SKM-1 (cell line): ENCODE data around the gene MAGI2.

Source experiments
- DNase-seq: peaks from one replicate; lab custom pipeline; 2025; ENCODE audit not compliant: unreplicated experiment; lab: John Stamatoyannopoulos, UW

MAGI2 gene

DNA sequence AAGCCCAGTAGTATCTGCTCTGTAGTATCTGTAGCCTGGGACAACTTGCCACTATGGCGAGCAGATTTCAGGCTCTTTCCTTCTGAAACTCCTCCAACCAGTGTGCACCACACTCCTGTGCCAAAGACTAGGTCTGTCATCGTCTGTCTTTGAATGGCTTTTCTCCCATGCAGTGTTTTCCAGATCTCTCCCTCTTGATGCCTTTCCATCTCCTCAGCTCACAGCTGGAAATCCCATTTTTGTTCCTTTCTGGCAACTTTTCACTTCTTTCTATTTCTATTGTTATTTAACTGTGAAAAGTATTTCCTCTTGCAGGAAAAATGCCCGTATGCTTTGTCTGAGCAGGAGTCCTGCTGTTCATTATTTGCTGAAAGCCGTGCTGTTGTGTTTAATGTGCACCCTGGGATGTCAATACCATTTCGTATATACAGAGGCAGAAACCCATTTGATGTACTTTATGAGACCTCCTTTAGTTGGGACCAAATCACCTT lies 1281.2 kb downstream of the MAGI2 start:
- DNase-seq: no peak

DNA sequence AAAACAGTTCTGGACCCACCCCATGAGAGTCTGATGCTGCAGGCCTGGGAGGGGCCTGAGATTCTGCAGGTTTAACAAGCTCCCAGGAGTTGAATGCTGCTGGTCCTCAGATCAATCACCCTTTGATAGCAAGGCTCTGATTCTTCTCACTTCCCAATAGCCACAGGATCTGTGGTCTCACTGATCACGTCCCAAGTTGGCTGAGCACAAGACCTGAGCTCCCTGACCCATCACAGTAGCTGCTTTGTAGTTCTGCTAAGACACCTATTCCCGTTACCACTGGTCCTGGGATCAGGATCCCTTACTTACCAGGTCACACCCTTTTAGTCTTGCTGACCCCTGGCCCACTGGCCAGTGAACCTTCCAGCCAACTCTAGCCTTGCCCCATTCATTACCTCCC lies 1282.1 kb downstream of the MAGI2 start:
- DNase-seq: no peak

DNA sequence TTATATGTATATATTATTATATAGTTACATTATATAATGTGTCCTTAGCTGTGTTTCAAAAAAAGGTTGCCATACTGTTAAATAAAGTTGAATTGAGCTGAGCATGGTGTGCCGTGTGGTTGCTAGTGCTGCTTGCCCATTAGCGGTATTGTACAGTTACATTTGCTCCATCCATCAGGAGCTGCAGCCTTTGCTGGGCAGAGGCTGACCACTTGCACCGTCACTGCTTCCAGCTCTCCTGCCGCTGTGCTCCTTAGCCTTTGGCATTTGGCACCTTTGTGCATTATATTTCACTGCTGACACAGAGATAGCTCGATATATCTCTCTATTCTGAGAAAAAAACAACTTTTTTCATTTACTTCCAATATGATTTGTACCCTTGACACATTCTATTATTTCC lies 1282.7 kb downstream of the MAGI2 start:
- no peak for DNase-seq

DNA sequence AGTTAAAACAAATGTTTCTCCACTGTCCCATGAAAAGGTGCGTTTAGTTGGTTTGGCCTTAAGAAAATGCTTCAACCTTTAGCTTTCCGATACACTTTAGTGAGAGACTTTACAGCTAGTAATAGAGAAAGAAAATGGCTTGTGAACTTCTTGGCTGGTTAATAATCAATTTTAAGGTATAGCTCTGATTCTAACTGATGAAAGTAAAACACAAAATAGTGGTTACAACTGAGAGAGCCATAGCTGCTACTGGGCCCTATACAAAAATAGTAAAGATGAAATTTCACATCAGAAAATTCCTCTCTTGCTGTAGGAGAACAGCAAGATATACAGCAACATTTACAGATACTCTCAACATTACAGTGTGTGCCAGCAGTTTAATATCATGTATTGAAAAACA lies 1283.5 kb downstream of the MAGI2 start:
- DNase-seq: no peak

DNA sequence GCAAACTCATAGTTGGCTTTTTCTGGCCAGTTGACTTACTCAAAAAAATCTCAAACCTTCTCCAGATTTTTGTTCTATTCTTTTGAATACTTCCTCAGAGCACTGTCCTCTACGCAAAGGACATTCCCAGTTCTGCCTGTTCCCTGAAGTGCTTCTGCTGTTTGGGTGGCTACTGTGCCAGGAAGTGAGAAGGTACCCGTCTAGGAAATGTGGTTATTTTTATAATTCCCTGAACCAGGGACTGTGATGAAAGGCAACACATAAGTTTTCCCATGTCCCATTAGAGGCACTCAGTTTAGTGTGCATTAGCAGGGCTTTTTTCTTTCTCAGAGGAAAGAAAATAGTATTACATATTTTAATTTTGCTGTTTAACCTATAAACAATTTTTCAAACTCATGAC lies 1284.6 kb downstream of the MAGI2 start:
- no peak for DNase-seq

DNA sequence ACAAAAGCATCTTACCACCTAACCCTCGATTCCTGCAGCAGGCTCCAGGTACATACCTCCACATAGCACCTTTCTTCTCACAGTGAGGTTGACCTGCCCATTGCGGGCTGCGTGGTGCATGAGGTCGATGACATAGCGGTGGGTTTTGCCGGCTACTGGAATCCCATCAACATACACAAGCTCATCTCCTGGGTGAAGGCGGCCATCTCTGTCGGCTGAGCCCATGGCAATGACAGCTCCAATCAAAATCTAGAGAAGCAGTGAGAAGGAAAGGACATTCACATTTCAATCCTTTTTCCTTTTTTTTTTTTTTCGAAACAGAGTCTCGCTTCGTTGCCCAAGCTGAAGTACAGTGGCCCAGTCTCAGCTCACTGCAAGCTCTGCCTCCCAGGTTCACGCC lies 1285.6 kb downstream of the MAGI2 start:
- no peak for DNase-seq

DNA sequence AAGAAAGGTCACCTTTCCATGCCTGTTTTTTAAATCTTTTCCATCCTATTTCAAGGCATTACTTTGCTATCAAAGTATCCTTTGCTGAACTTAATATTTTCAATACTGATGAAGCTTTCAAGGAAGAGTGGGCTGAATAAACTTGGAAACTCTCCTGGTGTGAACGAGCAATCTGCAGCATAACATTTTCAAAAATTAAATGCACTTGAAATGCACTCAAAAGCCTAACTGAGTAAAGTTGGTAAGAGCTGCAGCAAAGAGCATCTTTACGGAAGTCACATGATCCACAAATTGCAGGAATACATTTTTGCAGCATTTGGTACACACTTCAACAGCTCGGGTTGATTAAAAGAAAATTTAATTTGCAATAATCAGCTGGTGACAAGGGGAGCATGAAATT lies 1287.6 kb downstream of the MAGI2 start:
- no peak for DNase-seq

DNA sequence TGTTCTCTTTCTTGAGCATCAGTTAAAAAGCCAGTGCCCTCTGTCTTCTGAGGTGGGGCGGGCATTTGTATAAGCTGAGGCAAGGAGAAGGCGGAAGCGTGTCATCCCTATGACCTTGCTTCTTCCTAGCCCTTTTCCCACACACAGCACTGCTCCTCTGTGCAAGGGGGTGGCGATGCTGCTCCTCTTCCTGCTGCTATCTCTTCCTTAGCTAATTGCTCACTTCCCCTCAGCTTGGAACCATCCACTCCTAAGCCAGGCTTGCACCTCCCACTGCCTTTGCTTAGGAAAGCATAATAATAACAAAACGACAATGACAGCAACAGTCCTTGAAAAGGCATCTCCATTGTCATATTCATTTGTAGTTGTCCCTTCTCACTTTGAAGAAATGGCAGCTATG lies 1288.0 kb downstream of the MAGI2 start:
- DNase-seq: no peak

DNA sequence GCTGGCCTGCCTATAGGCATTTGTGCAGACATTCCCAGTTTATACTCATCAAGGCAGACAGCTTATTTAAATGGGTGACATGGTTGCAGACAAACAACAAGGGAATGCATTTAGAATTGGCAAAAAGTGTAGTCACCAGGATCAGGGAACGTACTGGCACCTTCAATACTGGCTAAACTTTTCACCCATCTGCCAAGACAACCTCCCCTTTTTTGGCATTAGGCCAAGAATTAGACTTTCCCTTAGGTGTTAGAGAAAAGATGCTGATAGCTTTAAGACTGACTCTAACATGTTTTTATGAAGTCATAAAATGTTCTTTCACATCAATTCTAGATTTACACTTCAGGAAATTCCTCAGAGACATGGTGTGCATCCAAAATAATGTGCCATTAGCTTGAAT lies 1289.0 kb downstream of the MAGI2 start:
- DNase-seq: no peak

DNA sequence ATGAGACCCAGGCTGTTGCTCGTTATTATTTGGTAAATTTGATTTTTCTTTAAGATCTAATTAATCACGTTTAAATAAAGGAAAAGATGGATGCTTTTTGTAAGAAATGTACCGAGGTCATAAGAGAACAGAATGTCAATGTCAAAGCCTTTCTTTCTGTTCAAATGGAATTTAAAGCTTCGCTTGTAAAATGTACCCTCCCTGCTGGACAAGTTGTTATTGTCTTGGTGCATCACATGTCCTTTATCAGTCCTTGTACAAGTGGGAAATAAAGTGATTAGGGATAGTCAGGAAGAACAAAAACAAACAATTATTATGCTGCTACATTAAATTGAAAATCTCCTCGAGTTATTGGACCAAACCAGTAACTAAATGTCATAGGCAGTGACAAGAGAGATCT lies 1291.7 kb downstream of the MAGI2 start:
- DNase-seq: no peak

DNA sequence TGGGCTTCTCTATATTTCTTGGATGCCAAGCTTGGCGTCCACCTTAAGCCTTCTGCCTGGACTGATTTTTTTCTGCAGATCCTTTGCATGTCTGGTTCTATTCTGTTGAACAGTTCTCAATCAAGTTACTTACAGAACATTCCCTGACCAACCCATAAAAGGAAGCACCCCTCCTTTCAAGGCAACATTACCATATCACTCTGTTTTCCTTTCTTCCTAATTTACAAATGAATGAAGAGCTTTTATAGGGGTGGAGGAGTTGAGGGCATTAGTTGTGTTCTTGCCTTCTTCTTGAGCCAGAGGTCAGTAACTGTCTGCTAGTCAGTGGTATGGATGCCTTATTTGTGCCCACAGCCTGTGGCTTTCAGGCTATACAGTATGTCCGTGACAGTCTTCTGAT lies 1293.9 kb downstream of the MAGI2 start:
- no peak for DNase-seq

DNA sequence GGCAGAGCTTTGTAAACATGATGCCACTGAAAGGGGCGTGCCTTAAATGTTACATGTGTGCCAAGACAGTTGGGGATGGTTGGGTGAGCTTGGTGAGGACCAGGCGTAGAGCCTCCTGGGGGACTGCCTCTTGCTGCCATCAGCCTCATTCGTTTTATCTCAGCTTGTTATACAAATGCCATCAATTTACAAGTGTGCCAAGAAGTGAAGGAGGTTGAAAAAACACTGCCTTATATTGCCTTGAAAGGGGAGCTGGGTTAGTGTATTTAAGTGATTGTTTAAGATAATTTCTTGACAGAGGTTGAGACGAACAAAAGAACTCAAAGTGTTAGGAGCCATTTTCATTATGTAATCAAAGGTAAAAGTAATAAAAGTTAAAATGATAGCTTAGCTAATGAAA lies 1300.2 kb downstream of the MAGI2 start:
- DNase-seq: no peak

DNA sequence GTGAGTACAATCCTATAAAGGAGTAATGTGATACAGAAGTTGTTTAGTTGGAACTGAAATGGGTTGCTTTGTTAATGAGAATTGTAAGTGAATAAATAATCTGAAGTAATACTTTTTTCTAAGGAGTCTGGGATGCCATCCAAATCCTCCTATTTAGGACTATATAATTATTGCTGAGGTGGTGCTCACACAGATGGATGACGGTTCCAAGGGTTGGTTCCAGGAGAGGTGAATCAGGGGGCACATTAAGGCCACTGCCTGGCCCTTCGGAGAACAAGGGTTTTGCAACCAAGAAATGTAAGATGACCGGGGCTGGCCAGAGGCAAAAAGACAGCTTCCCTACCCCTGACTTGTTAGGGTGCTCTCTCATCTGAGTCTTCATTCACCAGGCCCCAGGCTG lies 1302.2 kb downstream of the MAGI2 start:
- no peak for DNase-seq

DNA sequence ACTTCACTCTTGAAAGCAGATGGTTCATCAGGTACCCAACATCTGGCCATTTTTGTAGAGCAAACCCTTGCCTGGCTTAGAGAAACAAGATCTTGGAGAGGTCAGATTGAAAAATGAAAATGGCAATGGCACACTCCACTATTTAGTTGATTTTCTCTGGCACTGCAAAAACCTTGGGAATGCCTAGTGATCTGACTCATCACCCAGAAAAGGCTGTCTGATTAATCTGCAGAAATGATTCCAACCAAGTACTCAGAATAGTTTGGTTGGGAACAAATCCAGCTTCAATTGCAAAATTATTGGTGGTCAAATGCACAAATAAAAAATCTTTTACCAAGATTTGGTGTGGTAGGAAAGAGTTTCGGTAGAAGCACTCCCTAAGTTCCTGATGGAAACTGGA lies 1303.7 kb downstream of the MAGI2 start:
- DNase-seq: no peak

DNA sequence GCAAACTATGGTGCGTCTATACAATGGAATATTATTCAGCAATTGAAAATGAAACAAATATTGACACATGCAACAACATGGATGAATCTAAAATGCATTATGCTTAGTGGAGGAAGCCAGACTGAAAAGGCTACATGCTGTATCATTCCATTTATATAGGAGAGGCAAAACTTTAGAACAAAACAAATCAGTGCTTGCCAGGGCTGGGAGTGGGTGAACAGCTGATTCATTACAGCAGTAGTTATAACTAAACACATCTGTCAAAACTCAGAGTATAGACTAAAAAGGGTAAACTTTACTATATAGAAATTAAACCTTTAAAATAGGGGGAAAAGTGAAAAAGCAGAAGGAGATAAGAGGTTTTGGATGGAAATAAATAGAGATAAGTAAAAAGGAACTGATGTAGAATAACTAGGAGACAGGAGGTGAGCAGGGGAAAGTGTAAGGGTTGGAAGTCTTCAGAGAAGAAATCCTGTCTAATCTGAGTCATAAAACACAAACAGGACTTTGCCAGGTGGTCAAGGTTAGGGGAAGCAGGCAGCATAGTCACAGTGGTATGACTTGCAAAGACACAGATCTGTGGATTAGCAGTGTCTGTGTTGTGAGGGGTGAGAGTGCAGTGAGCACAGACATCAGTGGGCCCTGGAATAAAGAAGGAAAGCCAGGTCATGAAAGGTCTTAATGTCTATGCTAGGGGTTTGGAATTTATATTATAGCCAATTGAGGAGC lies 1305.1 kb downstream of the MAGI2 start:
- DNase-seq: no peak

DNA sequence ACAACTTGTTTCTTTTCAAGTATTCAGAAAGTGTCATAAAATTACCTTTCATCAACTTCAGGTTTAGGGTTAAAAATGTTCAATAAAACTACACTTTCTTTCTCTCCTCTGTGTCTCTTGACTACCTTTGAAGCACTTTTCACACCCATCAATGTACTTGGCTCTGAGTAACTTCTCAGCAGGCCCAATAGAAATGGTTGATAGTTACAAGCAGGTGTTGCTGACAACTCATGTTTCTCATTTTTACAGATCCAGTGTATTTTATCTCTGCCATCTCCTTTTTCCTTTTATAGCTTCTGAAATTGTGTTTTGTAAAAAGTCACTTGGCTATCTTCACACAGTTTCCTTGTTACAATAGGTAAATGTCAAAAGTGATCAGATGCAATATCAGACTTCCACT lies 1306.9 kb downstream of the MAGI2 start:
- no peak for DNase-seq

DNA sequence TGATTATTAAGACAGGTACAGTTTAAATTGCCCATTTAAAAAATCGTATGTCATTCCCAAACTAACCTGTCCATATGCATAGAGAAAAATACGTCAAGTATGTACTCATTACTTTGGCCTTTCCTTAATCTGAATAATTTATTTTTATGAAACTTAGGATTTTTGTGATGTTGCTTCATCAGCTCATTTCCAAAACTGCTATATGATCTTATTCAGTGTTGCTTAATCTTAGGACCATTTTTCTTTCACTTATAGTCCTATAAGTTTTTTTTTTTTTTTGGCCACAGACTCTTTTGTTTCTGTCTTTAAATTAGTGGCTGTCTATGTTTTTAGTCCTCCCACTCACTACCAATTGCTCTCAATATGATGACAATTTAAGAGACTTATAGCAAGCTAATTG lies 1309.8 kb downstream of the MAGI2 start:
- no peak for DNase-seq

DNA sequence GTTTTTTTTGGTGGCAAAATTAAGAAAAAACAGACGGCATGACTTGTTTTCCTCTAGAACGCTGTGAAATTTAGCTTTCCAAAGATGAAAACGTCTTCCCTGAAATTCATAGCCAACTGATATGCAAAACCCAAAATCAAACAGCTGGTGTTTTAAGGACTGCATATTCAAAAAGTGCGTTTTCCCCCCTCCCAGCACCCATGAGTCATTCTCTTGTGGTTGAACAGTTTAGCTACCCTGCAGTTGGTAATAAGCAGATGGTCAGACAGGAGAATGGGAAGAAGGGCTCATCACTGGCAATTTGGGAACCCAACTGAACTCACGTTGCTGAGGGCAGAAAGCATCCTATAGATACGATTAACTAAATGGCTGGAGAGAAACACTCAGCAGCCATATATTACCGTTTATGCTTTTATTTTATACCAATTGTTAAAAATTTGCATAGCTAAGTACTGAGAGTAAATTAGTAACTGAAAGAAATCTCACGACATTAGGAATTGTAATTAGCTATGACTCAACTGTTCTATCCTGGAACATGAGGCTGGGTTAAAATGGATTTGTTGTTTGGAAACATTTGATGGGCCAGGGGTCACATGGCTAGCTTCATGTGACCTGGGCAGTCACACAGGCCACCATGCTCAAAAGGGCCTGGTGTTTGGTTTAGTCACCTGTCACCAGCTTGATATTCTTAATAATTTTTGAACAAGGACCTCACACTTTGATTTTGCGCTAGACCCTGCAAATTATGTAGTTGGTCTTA lies 1311.8 kb downstream of the MAGI2 start:
- DNase-seq: no peak

DNA sequence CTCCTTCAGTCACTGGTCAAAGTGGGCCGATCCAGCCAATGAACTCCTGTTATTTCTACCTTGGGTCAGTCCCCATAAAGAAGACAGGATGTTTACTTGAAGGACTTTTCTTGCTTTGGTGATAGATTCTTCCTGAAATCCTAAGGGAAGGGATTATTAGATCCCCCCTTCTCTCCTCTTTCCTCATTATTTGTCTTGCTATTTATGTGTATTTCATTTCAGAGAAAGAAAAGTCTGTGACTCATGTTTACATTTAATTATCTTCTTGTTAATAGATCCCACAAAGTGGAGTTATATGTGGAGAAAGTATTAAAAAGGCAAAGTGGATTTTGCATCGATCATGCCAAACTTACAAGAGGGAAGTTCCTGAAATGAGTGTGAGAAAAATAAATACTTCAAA lies 1313.4 kb downstream of the MAGI2 start:
- no peak for DNase-seq

DNA sequence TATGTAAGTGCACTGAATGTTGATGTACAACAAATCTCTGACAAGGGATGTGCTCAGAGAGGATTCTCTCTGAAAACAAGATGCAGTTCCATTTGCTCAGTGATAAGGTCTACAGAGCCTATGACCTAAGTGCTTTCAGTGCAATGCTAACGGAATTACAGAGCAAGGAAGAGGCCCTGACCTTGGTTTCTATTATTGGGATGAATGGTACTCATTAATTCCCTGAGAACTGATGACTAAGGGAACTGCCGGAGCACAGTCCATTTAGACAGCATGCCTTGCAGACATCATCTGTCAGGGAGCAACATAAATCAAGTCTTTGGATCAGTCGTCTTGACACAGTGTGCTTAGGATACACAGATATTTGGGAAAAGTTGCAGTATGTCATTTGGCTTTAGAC lies 1314.1 kb downstream of the MAGI2 start:
- DNase-seq: no peak

DNA sequence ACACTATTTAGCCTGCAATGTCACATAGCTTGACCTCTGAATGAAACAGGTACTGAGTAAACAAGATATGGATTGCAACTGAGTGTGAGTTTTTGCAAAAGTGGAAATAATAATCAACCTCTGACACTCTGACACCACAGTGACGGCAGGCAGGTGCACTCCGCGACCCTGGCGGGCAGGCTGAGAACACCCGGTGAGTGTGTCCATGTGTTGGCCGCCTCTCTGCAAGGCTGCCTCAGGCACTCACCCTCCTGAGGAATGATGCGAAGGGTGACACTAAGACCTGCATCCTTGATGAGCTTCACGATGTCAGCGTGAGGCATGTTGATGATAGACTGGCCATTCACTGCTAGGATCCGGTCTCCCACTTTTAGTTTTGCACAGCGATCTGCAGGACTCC lies 1318.7 kb downstream of the MAGI2 start:
- DNase-seq: no peak

DNA sequence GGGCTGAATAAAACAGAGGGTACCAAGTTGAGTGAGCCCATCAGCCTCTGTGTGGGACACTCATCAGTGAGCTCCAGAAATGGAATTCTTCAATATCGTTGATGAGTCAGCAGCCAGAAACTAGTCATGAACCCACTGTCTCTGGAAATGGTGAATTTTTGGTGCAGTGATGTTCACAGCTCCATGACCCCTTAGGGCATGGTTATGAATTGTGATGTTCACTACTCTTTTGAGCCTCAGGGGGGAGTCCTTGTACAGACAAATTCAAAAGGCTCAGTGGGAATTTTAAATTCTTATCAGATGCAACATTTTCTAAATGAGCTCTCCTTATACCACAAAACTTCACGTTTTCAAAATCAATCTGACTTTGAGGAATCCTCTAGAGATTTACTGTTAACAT lies 1319.2 kb downstream of the MAGI2 start:
- DNase-seq: no peak
